Endodermal cell (in vitro differentiated cells): ENCODE results near the gene RAPGEF1. TPM values are rescaled to one million over a fixed set of nuclear protein-coding genes. Genes with fewer than 3 reads are reported as not detected.

ENCODE experiments used
- DNase-seq: peaks from one replicate; pipeline ENCODE4 v3.0.0-alpha.2; 2017
- H3K27ac ChIP-seq: 2 replicates; pipeline ENCODE4 v1.5.1; 2013; ENCODE audit warnings: mild to moderate bottlenecking, low read depth, low read length, moderate library complexity
- H3K27me3 ChIP-seq: 2 replicates; pipeline ENCODE4 v1.6.1; 2013; ENCODE audit warnings: mild to moderate bottlenecking, low read length, moderate library complexity; ENCODE audit not compliant: insufficient read depth, control insufficient read depth, poor library complexity, severe bottlenecking
- H3K36me3 ChIP-seq: 2 replicates; pipeline ENCODE4 v1.7.0; 2013; ENCODE audit warnings: mild to moderate bottlenecking, low read length, moderate library complexity; ENCODE audit not compliant: control insufficient read depth, insufficient read depth
- H3K4me1 ChIP-seq: one replicate; pipeline ENCODE4 v1.7.0; 2013; ENCODE audit warnings: low read length; ENCODE audit not compliant: control insufficient read depth, insufficient read depth
- H3K4me3 ChIP-seq: 2 replicates; pipeline ENCODE4 v1.5.1; 2013; ENCODE audit warnings: mild to moderate bottlenecking, low read length, moderate library complexity
- H3K9ac ChIP-seq: 2 replicates; pipeline ENCODE4 v1.6.1; 2013; ENCODE audit warnings: mild to moderate bottlenecking, low read length, moderate library complexity; ENCODE audit not compliant: poor library complexity, severe bottlenecking; ENCODE audit errors: extremely low read depth
- H3K9me3 ChIP-seq: 2 replicates; pipeline ENCODE4 v1.6.1; 2013; ENCODE audit warnings: mild to moderate bottlenecking, low read length, moderate library complexity; ENCODE audit not compliant: control insufficient read depth
- H3K27ac Mint-ChIP-seq: 2 replicates; pipeline ENCODE4 v1.8.0; 2020; ENCODE audit warnings: mixed read lengths
- H3K27me3 Mint-ChIP-seq: 2 replicates; pipeline ENCODE4 v1.8.0; 2021; ENCODE audit warnings: mild to moderate bottlenecking, mixed read lengths; ENCODE audit not compliant: insufficient read depth
- H3K36me3 Mint-ChIP-seq: 2 replicates; pipeline ENCODE4 v1.8.0; 2020; ENCODE audit warnings: low read depth, mixed read lengths
- H3K4me1 Mint-ChIP-seq: 2 replicates; pipeline ENCODE4 v1.8.0; 2020; ENCODE audit warnings: mixed read lengths
- H3K4me3 Mint-ChIP-seq: 2 replicates; pipeline ENCODE4 v1.8.0; 2020; ENCODE audit warnings: mild to moderate bottlenecking, moderate library complexity, mixed read lengths
- H3K9me3 Mint-ChIP-seq: 2 replicates; pipeline ENCODE4 v1.8.0; 2020; ENCODE audit warnings: mild to moderate bottlenecking, mixed read lengths
- WGBS, 2 experiments: methylation state at CpG; one replicate each; pipeline versions ENCODE4 v1.1.5 to v1.1.7; 2013; ENCODE audit warnings: missing lambda C conversion rate in 2 of 2, mixed read lengths in 1 of 2; ENCODE audit not compliant: insufficient coverage in 1 of 2, insufficient read length in 1 of 2; 5-methylcytosine and 5-hydroxymethylcytosine counted together
- total RNA-seq, 2 donors: library from RNA; stranded (reverse); fragmentation: NEBNext Ultra II Directional in 1 of 2; extraction: Animal tissue kit (Norgen Biotek cat#: 25700) in 1 of 2; gene quantifications; 2 replicates in 1 of 2; 3 replicates in 1 of 2; pipeline ENCODE4 v1.2.1, GENCODE V29; 2021
- TF ChIP-seq, protein P1 (sequence below): fragments of 200-600 bp; sonication (generic); conservative IDR thresholded peaks from 2 replicates; pipeline ENCODE4 v1.5.0; 2021; ENCODE audit warnings: antibody characterized with exemption, mild to moderate bottlenecking

RAPGEF1 gene
- total RNA-seq, 2 donors from 2014 or later: 63.4 to 85.5 TPM

DNA sequence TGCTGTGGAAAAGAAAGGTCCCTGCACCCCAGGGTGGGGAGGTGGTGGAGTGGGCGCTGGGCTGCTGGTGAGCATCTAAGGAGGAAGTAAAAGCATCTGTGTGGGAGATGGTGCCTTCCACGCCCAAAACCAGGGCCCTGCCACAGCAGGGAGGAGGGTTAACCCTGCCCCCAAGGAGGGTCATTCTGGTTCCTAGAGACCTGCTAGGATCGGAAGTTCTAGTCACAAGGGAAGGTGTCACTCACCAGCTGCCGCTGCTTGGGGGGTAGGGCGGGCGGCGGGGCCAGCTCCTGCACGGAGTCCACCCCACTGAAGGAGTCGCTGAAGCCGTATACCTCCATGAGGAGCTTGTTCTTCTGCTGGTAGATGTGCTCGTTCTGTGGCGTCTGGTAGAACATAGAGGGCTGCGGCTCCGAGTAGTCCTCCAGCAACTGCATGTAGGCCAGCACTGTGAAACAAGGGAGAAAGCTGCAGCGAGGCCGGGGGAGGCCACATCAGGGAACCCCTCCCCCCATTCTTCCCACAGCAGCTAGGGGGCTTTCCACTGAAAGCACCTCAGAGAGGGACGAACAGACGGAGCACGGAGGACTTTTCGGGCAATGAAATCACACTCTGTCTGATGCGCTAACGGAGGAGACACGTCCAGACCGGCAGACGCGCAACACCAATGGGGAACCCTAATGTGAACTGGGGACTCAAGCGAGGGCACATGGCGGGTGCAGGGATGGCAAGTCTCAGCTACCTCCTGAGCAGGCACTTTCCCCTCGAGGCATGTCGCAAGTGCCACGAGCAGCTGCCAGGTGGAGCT, 118.1 kb downstream of the RAPGEF1 start:
- H3K36me3 Mint-ChIP-seq: peaks cover 76% of the 10 kb centered on the region
- H3K36me3 ChIP-seq: peaks cover 51% of the 10 kb centered on the region
- WGBS, 2 experiments: 95% methylated on average over 30 to 31 of the region's 31 CpGs

DNA sequence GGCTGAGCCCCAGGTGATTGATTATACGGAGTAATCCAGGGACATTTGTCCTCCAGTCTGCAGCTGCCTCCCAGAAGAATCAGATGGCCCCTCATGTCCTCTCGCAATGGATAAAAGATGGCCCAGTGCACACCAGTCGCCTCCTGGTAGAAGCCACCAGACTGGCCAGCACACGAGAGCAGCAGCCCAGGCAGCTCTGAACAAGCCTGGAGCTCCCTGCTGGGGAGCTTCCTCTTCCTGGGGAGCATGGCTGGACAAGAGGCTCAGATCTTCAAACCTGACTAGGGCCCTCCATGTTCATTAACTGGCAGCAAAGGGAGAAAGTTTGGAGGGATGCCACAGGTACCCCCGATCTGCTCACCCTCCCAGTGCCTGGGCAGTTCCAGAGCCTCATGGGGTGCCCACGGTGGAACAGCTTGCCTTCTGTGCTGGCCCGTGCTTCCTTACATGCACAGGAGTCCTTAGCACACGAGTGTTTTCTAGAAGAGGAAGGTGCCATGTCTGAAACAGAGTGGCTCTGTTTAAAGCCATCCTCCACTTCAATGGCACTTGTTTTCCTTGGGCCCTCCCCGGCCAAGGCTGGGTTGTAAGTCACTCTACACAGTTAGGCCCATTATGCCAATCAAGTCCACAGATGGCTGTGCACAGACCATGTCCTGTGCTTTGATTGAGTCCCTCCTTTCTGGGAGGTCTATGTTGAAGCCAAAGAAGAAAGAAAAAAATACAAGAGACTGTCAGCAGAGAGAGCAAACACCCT, 118.9 kb downstream of the RAPGEF1 start:
- peak overlapping the region; percentile 8 for H3K27ac Mint-ChIP-seq
- WGBS, 2 experiments: 92 to 93% methylated on average over 8 to 9 of the region's 9 CpGs
- H3K9me3 Mint-ChIP-seq: no peaks in the 10 kb centered on the region
- DNase-seq: no peak
- H3K4me1 Mint-ChIP-seq: peaks cover 4% of the 10 kb centered on the region
- TF ChIP-seq, protein P1, sequence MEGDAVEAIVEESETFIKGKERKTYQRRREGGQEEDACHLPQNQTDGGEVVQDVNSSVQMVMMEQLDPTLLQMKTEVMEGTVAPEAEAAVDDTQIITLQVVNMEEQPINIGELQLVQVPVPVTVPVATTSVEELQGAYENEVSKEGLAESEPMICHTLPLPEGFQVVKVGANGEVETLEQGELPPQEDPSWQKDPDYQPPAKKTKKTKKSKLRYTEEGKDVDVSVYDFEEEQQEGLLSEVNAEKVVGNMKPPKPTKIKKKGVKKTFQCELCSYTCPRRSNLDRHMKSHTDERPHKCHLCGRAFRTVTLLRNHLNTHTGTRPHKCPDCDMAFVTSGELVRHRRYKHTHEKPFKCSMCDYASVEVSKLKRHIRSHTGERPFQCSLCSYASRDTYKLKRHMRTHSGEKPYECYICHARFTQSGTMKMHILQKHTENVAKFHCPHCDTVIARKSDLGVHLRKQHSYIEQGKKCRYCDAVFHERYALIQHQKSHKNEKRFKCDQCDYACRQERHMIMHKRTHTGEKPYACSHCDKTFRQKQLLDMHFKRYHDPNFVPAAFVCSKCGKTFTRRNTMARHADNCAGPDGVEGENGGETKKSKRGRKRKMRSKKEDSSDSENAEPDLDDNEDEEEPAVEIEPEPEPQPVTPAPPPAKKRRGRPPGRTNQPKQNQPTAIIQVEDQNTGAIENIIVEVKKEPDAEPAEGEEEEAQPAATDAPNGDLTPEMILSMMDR: no peak
- H3K27me3 Mint-ChIP-seq: no peaks in the 10 kb centered on the region
- Histone ChIP-seq H3K9ac (no peak overlapping the region), H3K4me1 (no peaks in the 10 kb centered on the region), H3K4me3 (no peak overlapping the region), H3K27me3 (no peaks in the 10 kb centered on the region), H3K27ac (no peak overlapping the region), H3K36me3 (peaks cover 56% of the 10 kb centered on the region), H3K9me3 (no peaks in the 10 kb centered on the region)
- H3K4me3 Mint-ChIP-seq: no peak overlapping the region
- peaks cover 80% of the 10 kb centered on the region for H3K36me3 Mint-ChIP-seq

More for the DNA sequence above, 118.1 kb downstream of the RAPGEF1 start:
- Mint-ChIP-seq H3K27me3 (no peaks in the 10 kb centered on the region), H3K27ac (peak overlapping the region; percentile 55), H3K9me3 (no peaks in the 10 kb centered on the region), H3K4me1 (peaks cover 4% of the 10 kb centered on the region), H3K4me3 (no peak overlapping the region)
- H3K9ac ChIP-seq: no peak overlapping the region
- no peaks in the 10 kb centered on the region for H3K27me3 ChIP-seq
- no peaks in the 10 kb centered on the region for H3K4me1 ChIP-seq
- no peak overlapping the region for H3K4me3 ChIP-seq
- no peak for DNase-seq
- TF ChIP-seq, protein P1: no peak
- H3K9me3 ChIP-seq: no peaks in the 10 kb centered on the region
- H3K27ac ChIP-seq: no peak overlapping the region

DNA sequence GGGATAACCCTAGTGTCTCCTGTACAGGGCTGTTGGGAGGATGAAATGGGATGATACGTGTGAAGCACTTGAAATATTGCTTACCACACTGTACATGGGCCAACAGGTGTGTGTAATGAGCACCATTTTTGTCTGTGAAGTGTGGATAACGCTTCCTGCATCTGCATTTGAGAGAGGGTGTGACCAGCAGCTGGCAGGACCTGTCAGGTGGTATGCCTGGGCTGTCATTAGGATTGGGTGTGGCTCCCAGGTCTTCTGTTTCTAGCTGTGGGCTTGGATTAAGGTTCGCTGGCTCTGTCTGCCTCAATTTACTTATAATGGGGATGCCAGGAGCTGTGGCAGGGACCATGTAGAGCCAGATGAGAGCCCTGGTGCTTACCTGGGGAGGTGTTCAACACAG, 120.2 kb downstream of the RAPGEF1 start:
- WGBS, 2 experiments: 87 to 92% methylated on average over 2 to 3 of the region's 3 CpGs
- H3K9ac ChIP-seq: no peak overlapping the region
- H3K36me3 ChIP-seq: peaks cover 53% of the 10 kb centered on the region
- no peaks in the 10 kb centered on the region for H3K27me3 Mint-ChIP-seq
- H3K9me3 Mint-ChIP-seq: no peaks in the 10 kb centered on the region
- TF ChIP-seq, protein P1: no peak
- DNase-seq: no peak
- peaks cover 82% of the 10 kb centered on the region for H3K36me3 Mint-ChIP-seq
- no peaks in the 10 kb centered on the region for H3K4me1 ChIP-seq
- H3K4me3 ChIP-seq: no peak overlapping the region
- peaks cover 4% of the 10 kb centered on the region for H3K4me1 Mint-ChIP-seq
- no peaks in the 10 kb centered on the region for H3K27me3 ChIP-seq
- no peak overlapping the region for H3K27ac Mint-ChIP-seq
- H3K4me3 Mint-ChIP-seq: no peak overlapping the region
- H3K9me3 ChIP-seq: no peaks in the 10 kb centered on the region
- no peak overlapping the region for H3K27ac ChIP-seq
